Psoas muscle (tissue), 8 donors: Measurements from ENCODE around the gene CARTPT. TPM values are rescaled to one million over a fixed set of nuclear protein-coding genes. Genes with fewer than 3 reads are reported as not detected.

Experiments
- ATAC-seq, 4 donors: fragments of 200-7000 bp; cut with Tn5 transposase; one replicate each; pipeline ENCODE4 v1.9.1; 2020; ENCODE audit warnings: moderate library complexity in 3 of 4, mild to moderate bottlenecking in 2 of 4
- DNase-seq, 2 donors: peaks; one replicate each; pipeline ENCODE4 v3.0.0-alpha.2; 2020
- H3K27ac ChIP-seq: fragments of 200-600 bp; one replicate; pipeline ENCODE4 v1.8.0; 2022
- H3K27me3 ChIP-seq, 3 donors: fragments of 200-600 bp in 1 of 3; one replicate each; pipeline versions ENCODE4 v1.6.1 to v1.8.0; 2013 to 2022; ENCODE audit warnings: low read length in 2 of 3, mild to moderate bottlenecking in 2 of 3, moderate library complexity in 1 of 3; ENCODE audit not compliant: insufficient read depth in 3 of 3
- H3K36me3 ChIP-seq, 2 donors: fragments of 200-600 bp in 1 of 2; one replicate each; pipeline versions ENCODE4 v1.6.1 to v1.8.0; 2013 to 2022; ENCODE audit warnings: low read depth in 1 of 2, mild to moderate bottlenecking in 1 of 2, moderate library complexity in 1 of 2; ENCODE audit not compliant: insufficient read depth in 1 of 2
- H3K4me1 ChIP-seq: fragments of 200-600 bp; one replicate; pipeline ENCODE4 v1.8.0; 2022
- H3K4me3 ChIP-seq: fragments of 200-600 bp; one replicate; pipeline ENCODE4 v1.8.0; 2022; ENCODE audit warnings: mild to moderate bottlenecking
- H3K9me3 ChIP-seq: fragments of 200-600 bp; one replicate; pipeline ENCODE4 v1.8.0; 2022
- WGBS, 3 donors: extraction: QIAGEN DNeasy Blood & Tissue Kit; methylation state at CpG; one replicate each; pipeline versions ENCODE4 v1.1.6 to v1.1.7; 2013; 5-methylcytosine and 5-hydroxymethylcytosine counted together
- intact Hi-C, 2 donors: fragments of 100-400 bp; cut with DNase I; formaldehyde crosslinking; loops; one replicate each; pipeline versions ENCODE4 v1.11.0 to v1.14.2; 2022
- polyA plus RNA-seq, 3 donors: library from polyadenylated mRNA; stranded (reverse); fragments of 200-250 nt; gene quantifications; one replicate each; pipeline ENCODE4 v1.2.3, GENCODE V29; 2013
- total RNA-seq, 4 donors: library from RNA; stranded (reverse); fragmentation: NEBNext Ultra II Directional in 2 of 4; extraction: Animal tissue kit (Norgen Biotek cat#: 25700) in 2 of 4; gene quantifications; one replicate each; pipeline versions ENCODE4 v1.2.1 to v1.2.4, GENCODE V29; 2021 to 2023
- TF ChIP-seq, protein P1 (sequence below): fragments of 200-600 bp; IDR thresholded peaks from one replicate; pipeline ENCODE4 v1.8.0; 2022; ENCODE audit warnings: antibody characterized with exemption
- donor health status: healthy with polysubstance abuse.
- donor health status: DM: no; HTN: no; CAD: no; lungs with moderate emphysema.
- donor health status: Bipolar disorder and iron deficiency.
- donor health status: healthy.
- donor health status: DM: yes; HTN: yes; CAD: no.
- donor health status: DM: no; HTN: no; CAD: no.
- donor health status: DM: no; HTN: no; CAD: no.
- donor health status: DM: yes; HTN: yes; CAD: no.

The CARTPT gene
- total and polyA plus RNA-seq, 7 donors, result not detected

DNA sequence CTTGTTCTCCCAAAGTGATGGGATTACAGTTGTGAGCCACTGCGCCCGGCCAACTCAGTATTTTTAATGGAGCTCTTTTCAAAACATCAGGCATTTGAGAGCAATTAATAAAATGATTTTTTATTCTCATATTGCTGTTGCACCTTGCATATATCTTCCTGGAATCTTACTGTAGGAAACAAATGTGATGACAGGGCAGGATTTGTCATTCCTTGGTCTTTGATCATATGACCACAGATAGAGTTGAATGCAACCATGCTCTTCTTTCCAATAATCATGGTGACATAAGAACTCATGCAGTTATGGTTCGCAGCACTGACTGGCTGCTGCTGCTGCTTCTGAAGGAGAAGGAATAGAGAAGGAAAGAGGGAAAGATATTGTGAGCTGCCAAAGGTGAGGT is 28.1 kb downstream of the CARTPT start:
- H3K27ac ChIP-seq, result no peak overlapping the region
- TF ChIP-seq, protein P1, sequence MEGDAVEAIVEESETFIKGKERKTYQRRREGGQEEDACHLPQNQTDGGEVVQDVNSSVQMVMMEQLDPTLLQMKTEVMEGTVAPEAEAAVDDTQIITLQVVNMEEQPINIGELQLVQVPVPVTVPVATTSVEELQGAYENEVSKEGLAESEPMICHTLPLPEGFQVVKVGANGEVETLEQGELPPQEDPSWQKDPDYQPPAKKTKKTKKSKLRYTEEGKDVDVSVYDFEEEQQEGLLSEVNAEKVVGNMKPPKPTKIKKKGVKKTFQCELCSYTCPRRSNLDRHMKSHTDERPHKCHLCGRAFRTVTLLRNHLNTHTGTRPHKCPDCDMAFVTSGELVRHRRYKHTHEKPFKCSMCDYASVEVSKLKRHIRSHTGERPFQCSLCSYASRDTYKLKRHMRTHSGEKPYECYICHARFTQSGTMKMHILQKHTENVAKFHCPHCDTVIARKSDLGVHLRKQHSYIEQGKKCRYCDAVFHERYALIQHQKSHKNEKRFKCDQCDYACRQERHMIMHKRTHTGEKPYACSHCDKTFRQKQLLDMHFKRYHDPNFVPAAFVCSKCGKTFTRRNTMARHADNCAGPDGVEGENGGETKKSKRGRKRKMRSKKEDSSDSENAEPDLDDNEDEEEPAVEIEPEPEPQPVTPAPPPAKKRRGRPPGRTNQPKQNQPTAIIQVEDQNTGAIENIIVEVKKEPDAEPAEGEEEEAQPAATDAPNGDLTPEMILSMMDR, result no peak
- no peaks in the 10 kb centered on the region for H3K9me3 ChIP-seq
- H3K36me3 ChIP-seq, result no peaks in the 10 kb centered on the region
- intact Hi-C loops, result no loop called here
- no peaks in the 10 kb centered on the region for H3K4me1 ChIP-seq
- no peak for ATAC-seq
- no peak overlapping the region for H3K4me3 ChIP-seq
- WGBS, 3 donors, result 94 to 97% (median 94%) methylated on average over 3 of the region's 3 CpGs
- no peaks in the 10 kb centered on the region for H3K27me3 ChIP-seq
- no peak for DNase-seq

DNA sequence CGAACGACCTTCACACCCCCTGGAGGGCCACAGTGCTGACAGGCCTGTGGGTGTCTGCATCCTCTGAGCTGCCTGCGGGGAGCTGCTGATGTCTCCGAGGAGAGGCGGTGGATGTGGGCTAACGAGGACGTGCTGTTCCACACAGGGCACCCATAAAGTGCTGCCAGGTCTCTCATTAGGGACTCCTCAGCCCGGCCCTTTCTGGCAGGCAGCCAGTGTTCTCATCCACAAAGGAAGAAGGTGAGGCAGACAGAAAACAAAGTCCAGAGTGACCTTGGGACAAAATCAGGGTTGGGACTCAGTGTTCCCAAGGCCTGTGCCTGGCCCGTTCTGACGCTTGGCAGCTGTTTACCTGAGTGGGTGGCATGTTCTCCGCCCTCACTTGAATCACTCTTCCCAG is 29.3 kb downstream of the CARTPT start:
- WGBS, 3 donors, result 60 to 73% (median 67%) methylated on average over 11 of the region's 11 CpGs
- no peak overlapping the region for H3K27ac ChIP-seq
- ATAC-seq, result no peak

DNA sequence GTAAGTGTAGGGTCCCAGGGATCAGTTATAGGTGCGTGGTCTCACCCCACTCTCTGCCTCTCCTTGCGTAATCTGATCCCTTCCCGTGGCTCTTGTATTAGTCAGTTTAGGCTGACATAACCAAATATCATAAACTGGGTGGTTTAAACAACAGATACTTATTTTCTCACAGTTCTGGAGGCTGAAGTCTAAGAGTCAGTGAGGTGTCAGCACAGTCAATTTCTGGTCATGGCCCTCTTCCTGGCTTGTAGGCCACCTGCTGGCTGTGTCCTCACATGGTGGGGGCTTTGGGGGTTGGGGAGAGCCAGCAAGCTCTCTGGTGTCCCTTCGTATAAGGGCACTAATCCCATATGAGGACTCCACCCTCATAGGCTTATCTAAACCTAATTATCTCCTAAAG is 32.3 kb downstream of the CARTPT start:
- TF ChIP-seq, protein P1, result no peak
- Histone ChIP-seq H3K4me3 (no peak overlapping the region), H3K27me3 (no peaks in the 10 kb centered on the region), H3K36me3 (no peaks in the 10 kb centered on the region), H3K9me3 (no peaks in the 10 kb centered on the region), H3K27ac (no peak overlapping the region), H3K4me1 (no peaks in the 10 kb centered on the region)
- DNase-seq (no peak), ATAC-seq (no peak)
- intact Hi-C loops, result no loop called here
- 56 to 67% (median 57%) methylated on average over 4 of the region's 4 CpGs for WGBS, 3 donors

More for the DNA sequence above, 29.3 kb downstream of the CARTPT start:
- peak in 1 of 2 donors; percentile 12 for DNase-seq
- Histone ChIP-seq H3K27me3 (no peaks in the 10 kb centered on the region), H3K4me1 (no peaks in the 10 kb centered on the region), H3K9me3 (no peaks in the 10 kb centered on the region), H3K36me3 (no peaks in the 10 kb centered on the region), H3K4me3 (no peak overlapping the region)
- TF ChIP-seq, protein P1, result no peak
- intact Hi-C loops, result no loop called here

GRCh38 chr5:71752441-71753190 is 33.5 kb downstream of the CARTPT start:
- H3K4me3 ChIP-seq, result no peak overlapping the region
- DNase-seq, result no peak
- no peaks in the 10 kb centered on the region for H3K4me1 ChIP-seq
- H3K27me3 ChIP-seq, result no peaks in the 10 kb centered on the region
- no peaks in the 10 kb centered on the region for H3K36me3 ChIP-seq
- TF ChIP-seq, protein P1, result no peak
- no peak overlapping the region for H3K27ac ChIP-seq
- H3K9me3 ChIP-seq, result no peaks in the 10 kb centered on the region
- ATAC-seq, result no peak
- intact Hi-C loops, result no loop called here
- WGBS, 3 donors, result 81 to 82% (median 82%) methylated on average over 4 of the region's 4 CpGs
